ENCODE measurements around the gene ATG7. TPM values are rescaled to one million over a fixed set of nuclear protein-coding genes. Genes with fewer than 3 reads are reported as not detected.

The ATG7 gene
- total RNA-seq, 2 experiments from 2014 or later, result 31.0 to 33.1 TPM

GRCh38 chr3:11258958-11259357 lies 13.2 kb upstream of the ATG7 start:
- ATAC-seq (no peak), DNase-seq (no peak)
- Mint-ChIP-seq H3K36me3 (ENCODE audit: low read depth) (peaks cover 2% of the 10 kb centered on the region), H3K27ac (no peak overlapping the region), H3K4me1 (ENCODE audit: low read depth) (no peaks in the 10 kb centered on the region), H3K27me3 (peaks cover 3% of the 10 kb centered on the region), H3K9me3 (peaks cover 2% of the 10 kb centered on the region), H3K4me3 (no peak overlapping the region)
- no peak for TF ChIP-seq CTCF (IDR thresholded peaks at IDR 0.05)
- ChIA-PET POLR2A (no interaction called here), CTCF (interaction anchor here (0.5 kb wide), 1 partner anchor 76 kb away, joined by 3 read pairs; no protein-coding TSS in a partner anchor)
- intact Hi-C loops (cut with micrococcal nuclease), result no loop called here

- TF ChIP-seq CTCF (IDR thresholded peaks at IDR 0.05), result no peak
- no peaks in the 10 kb centered on the region for H3K9me3 Mint-ChIP-seq
- no peak overlapping the region for H3K4me3 Mint-ChIP-seq
- no peaks in the 10 kb centered on the region for H3K4me1 Mint-ChIP-seq (ENCODE audit: low read depth)
- ATAC-seq (no peak), DNase-seq (no peak)
- intact Hi-C loops (cut with micrococcal nuclease), result no loop called here
- ChIA-PET CTCF (interaction anchor here (2.0 kb wide), 1 partner anchor 31 kb away, joined by 9 read pairs; no protein-coding TSS in a partner anchor), POLR2A (interaction anchor here (1.3 kb wide), 1 partner anchor 12 kb away, joined by 4 read pairs; the partner anchor contains the start of gene ATG7)
- peaks cover 9% of the 10 kb centered on the region for H3K27me3 Mint-ChIP-seq
- H3K27ac Mint-ChIP-seq, result no peak overlapping the region
- H3K36me3 Mint-ChIP-seq (ENCODE audit: low read depth), result no peaks in the 10 kb centered on the region
These were observed 11.7 kb upstream of the ATG7 start for GRCh38 chr3:11260460-11260859.

- ChIA-PET POLR2A (no interaction called here), CTCF (no interaction called here)
- H3K4me3 Mint-ChIP-seq, result no peak overlapping the region
- intact Hi-C loops (cut with micrococcal nuclease), result no loop called here
- DNase-seq (no peak), ATAC-seq (no peak)
- TF ChIP-seq CTCF (IDR thresholded peaks at IDR 0.05), result no peak
- H3K27ac Mint-ChIP-seq, result no peak overlapping the region
- H3K4me1 Mint-ChIP-seq (ENCODE audit: low read depth), result peaks cover 16% of the 10 kb centered on the region
- H3K36me3 Mint-ChIP-seq (ENCODE audit: low read depth), result peaks cover 5% of the 10 kb centered on the region
- no peaks in the 10 kb centered on the region for H3K9me3 Mint-ChIP-seq
- peaks cover 8% of the 10 kb centered on the region for H3K27me3 Mint-ChIP-seq
These were observed 3.2 kb upstream of the ATG7 start for GRCh38 chr3:11269007-11269406.

- ATAC-seq, result no peak
- no peak for TF ChIP-seq CTCF (IDR thresholded peaks at IDR 0.05)
- peak overlapping the region; percentile 95 for H3K27ac Mint-ChIP-seq
- no peaks in the 10 kb centered on the region for H3K27me3 Mint-ChIP-seq
- peaks cover 12% of the 10 kb centered on the region for H3K9me3 Mint-ChIP-seq
- DNase-seq, result peak; percentile 9
- H3K36me3 Mint-ChIP-seq (ENCODE audit: low read depth), result peaks cover 39% of the 10 kb centered on the region
- peak overlapping the region; percentile 85 for H3K4me3 Mint-ChIP-seq
- H3K4me1 Mint-ChIP-seq (ENCODE audit: low read depth), result peaks cover 52% of the 10 kb centered on the region
- ChIA-PET POLR2A (interaction anchor here (0.6 to 2.5 kb wide), 14 partner anchors 9 to 352 kb away, joined by 3 to 15 read pairs (median 4); no protein-coding TSS in a partner anchor), CTCF (interaction anchor here (0.6 to 3.1 kb wide), 6 partner anchors 11 to 37 kb away, joined by 3 to 13 read pairs (median 6); no protein-coding TSS in a partner anchor)
- intact Hi-C loops (cut with micrococcal nuclease), result no loop called here
These were observed 843 bp downstream of the ATG7 start for GRCh38 chr3:11272906-11273574.

GRCh38 chr3:11273891-11274291 lies 1.7 kb downstream of the ATG7 start:
- intact Hi-C loops (cut with micrococcal nuclease), result no loop called here
- POLR2A ChIA-PET, result interaction anchor here (0.6 to 2.5 kb wide), 5 partner anchors 14 to 81 kb away, joined by 3 to 15 read pairs (median 5); no protein-coding TSS in a partner anchor
- DNase-seq (no peak), ATAC-seq (no peak)
- H3K27ac Mint-ChIP-seq, result peak overlapping the region; percentile 60
- peaks cover 12% of the 10 kb centered on the region for H3K9me3 Mint-ChIP-seq
- no peaks in the 10 kb centered on the region for H3K27me3 Mint-ChIP-seq
- H3K36me3 Mint-ChIP-seq (ENCODE audit: low read depth), result peaks cover 46% of the 10 kb centered on the region
- TF ChIP-seq CTCF (IDR thresholded peaks at IDR 0.05), result no peak
- CTCF ChIA-PET, result interaction anchor here (0.6 to 3.1 kb wide), 7 partner anchors 10 to 38 kb away, joined by 3 to 13 read pairs (median 5); no protein-coding TSS in a partner anchor
- peak overlapping the region; percentile 85 for H3K4me3 Mint-ChIP-seq
- peaks cover 60% of the 10 kb centered on the region for H3K4me1 Mint-ChIP-seq (ENCODE audit: low read depth)
